ENCODE data around the gene FBXO41. TPM values are rescaled to one million over a fixed set of nuclear protein-coding genes. Genes with fewer than 3 reads are reported as not detected.

Gene FBXO41
- total RNA-seq, 1 experiment from 2014 or later = 4.8 TPM

DNA sequence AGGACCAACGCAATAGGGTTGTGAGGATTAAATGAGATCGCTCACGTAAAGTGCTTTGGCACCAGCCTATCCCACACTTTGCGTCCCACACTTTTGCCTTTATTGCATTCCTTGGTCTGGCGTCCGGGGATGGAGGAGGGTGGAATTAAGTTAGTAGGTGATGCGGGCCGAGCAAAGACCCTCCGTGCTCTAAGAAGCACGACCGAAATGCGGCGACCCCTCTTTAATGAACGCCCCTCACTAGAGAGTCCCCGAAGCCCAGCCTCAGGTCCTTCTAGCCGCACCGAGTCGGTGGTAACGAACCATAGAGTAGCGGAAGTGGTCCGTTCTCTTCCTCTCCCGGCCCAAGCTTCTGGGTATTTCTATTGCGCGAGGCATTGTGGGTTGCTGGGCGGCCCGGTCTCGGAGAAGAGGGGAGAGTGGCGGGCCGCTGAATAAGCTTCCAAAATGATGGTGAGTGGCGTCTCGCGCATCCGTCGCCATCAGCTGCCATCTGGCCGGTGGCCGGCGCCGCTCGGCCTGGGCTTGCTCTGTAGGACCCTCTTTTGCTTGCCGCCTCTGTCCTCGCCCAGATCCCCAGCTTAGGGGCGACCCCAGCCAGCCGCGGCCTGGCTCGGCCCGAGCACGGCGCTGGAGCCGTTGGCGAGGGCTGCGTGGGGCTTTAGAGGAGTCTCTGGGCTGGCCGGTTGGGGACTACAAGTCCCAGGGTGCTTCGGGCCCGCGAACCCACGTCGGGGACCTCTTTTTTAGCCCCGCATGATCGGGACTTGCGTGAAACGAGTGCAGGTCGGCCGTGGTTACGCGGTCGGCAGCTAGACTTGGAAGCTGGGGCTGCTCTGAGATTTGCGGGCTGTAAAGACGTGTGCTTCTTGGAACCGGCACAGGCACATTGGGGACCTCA lies 50.1 kb downstream of the FBXO41 start, which contains the start of gene CCT7:
Gene CCT7, plus strand, starts transcription at position 377 of the 901 bp plus-strand sequence. Its CDS starts 71 bp downstream, at position 448.
- in situ Hi-C loops (cut with HindIII; ENCODE audit: low pct_unique_long_range_greater_than_20kb, low sequenced_read_pairs) = no loop called here
- peak; percentile 94 for DNase-seq (ENCODE audit: low read depth, low spot score)

DNA sequence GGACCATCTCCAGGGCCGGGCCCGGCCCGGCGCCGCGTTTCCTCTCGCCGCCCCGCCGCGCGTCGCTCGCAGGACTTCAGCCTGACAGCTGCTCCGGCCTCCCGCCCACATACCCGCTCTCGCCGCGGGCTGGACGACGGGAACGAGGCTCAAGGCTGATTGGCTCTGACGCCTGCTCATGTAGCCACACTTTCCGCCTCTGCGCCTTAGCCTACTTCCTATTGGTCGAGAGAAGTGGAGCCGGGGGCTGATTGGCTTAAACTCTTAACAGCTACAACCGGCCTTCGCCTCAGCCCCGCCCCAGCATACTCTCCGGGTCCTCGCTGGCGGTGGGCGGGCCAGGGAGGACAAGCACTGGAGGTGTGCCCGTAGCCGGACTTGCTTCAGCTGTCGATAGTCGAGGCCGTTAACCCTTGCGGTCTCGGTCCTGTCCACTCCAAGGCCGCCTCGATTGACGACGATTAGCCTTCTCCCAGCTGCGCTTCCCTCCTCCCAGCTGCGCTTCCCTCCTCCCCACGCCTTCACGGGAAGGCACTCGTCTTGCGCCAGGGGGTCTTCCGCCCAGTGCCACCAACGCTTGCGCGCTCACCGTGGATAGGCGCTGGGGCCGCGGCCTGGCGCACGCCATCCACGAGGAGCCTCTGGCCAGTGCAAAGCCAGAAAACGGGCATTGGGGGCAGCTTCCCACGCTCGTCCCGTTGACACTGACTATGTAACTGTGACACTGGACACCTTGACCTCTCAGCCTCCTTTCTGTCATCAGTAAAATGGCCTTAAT lies 50.9 kb downstream of the FBXO41 start, which contains the start of gene PRADC1:
Gene PRADC1, minus strand, starts transcription at position 86 of the 778 bp plus-strand sequence. Its CDS starts 79 bp downstream, at position 7.
- in situ Hi-C loops (cut with HindIII; ENCODE audit: low pct_unique_long_range_greater_than_20kb, low sequenced_read_pairs) = no loop called here
- DNase-seq (ENCODE audit: low read depth, low spot score) = peak; percentile 100

DNA sequence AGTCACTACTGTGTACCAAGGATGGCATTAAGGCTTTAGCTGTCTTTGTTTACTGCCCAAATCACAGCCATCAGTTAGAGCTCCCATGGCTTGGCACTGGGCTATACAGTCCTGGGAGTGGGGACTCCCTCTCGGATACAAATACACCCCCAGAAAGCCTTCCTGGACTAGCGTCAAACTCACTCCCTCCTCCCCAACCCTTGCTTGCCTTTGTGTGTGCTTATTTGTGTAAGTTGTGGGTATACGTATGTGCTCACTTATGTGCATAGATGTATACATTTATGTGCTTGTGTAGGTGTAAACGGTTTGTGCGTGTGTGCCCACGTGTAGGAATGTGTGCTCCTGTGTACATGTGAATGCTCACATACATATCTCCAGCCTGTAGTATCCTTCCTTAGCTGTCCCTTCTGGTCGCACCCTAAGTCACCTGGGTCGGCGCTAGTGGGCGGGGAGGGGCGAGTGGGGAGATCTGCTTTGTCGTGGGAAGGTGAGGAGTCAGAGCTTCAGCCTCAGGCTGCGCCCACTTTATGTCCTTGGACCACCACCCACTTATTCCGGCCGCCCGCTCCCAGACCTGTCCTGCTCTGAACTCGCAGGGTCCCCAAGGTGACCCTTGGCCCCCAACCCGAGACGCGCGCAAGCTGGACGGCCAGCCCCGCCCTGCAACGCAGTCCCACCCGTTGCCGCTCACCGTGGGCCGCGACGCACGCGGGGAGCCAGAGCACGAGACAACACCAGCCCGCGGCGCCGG lies 51.7 kb downstream of the FBXO41 start:
- DNase-seq (ENCODE audit: low read depth, low spot score) = no peak
- in situ Hi-C loops (cut with HindIII; ENCODE audit: low pct_unique_long_range_greater_than_20kb, low sequenced_read_pairs) = no loop called here

DNA sequence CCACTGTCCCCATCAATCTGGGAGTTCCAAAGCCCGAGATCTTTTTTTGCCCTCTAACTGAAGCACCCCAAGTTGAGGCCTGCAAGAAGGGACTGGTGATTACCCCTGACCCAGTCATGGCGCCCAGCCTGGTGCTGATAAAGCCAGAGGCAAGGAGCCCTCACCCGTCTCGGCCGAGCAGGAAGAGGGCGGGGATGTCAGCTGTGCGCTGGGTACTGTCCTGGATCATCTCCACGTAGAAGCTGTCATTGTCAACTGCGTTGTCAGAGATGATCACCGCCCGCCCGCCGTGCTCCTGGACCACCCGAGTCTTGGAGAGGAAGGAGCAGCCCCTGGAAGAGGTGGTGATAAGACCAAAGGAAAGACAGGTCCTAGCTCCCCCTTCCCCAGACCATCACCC lies 55.6 kb downstream of the FBXO41 start:
- no peak for DNase-seq (ENCODE audit: low read depth, low spot score)
- in situ Hi-C loops (cut with HindIII; ENCODE audit: low pct_unique_long_range_greater_than_20kb, low sequenced_read_pairs) = no loop called here

DNA sequence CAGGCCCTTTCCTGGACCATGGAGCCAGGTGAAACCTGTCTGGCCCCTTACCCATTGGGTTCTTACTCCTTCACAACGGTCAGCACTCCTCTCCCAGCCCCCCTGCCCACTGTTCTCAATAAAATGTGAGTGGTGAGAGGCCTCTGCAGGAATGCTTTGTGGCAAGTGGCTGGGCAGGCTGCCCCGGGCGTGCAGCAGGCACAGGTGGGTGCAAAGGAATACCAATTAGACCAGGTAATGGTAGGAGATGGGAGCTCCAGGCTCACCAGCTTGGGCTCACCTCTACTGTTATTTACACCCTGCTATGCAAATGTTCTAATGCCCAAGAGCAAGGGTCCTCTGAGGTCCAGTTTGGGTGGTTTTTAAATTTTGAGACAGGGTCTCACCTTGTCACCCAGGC lies 57.2 kb downstream of the FBXO41 start:
- in situ Hi-C loops (cut with HindIII; ENCODE audit: low pct_unique_long_range_greater_than_20kb, low sequenced_read_pairs) = no loop called here
- DNase-seq (ENCODE audit: low read depth, low spot score) = no peak

DNA sequence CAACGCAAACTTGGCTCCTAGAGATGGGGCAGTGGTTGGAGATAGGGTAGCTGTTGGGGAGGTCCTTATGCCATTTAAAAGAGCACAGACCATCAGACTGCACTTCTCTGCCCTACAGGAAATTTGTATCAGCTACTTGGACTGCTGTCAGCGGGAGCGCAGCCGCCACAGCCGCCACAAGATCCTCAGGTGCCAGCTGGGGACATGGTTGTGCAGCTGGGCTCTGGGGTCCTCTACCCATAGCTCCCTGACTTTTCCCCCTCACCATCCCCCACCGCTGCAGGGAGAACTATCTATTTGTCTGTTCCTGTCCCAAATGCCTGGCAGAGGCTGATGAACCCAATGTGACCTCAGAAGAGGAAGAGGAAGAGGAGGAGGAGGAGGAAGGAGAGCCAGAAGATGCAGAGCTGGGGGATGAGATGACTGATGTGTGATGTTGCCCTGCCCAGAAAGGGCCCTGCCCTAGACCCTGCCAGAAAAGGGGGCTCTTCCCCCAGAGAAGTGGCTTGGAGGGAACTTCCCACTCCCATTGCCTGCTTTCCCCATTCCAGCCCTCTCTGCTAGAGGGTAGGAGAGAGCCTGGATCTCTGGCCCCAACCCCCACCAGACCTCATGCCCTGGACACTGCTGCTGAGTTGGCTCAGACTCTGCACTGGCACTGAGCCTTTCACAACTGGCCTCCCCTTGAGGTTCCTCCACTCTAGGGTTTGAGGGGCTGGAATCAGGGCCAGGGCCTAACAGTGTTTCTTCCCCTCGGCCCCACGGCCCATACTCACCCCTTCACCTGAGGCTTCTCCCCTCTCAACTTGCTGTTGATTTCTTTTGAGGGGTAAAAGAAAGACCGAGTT lies 58.5 kb downstream of the FBXO41 start:
- in situ Hi-C loops (cut with HindIII; ENCODE audit: low pct_unique_long_range_greater_than_20kb, low sequenced_read_pairs) = no loop called here
- DNase-seq (ENCODE audit: low read depth, low spot score) = no peak

DNA sequence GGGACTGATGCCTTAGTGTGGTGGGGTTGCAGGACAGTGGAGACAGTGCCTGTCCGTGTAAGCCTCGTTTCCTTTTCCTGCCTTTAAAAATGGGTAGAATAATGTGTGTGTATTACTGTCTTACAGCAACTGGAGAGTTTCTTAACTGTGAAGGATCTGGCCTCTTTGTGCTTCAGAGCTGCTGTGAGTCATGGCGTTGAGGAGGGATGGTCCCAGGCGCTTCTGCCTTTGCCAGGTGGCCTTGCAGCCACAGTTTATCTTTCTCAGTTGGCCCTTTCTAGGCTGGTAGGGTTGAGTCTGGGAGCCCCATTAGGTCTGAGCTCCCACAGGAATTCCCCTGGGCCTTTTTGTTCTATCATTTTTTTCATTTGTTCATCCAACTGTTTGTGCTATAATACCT lies 60.5 kb downstream of the FBXO41 start:
- in situ Hi-C loops (cut with HindIII; ENCODE audit: low pct_unique_long_range_greater_than_20kb, low sequenced_read_pairs) = no loop called here
- DNase-seq (ENCODE audit: low read depth, low spot score) = no peak

DNA sequence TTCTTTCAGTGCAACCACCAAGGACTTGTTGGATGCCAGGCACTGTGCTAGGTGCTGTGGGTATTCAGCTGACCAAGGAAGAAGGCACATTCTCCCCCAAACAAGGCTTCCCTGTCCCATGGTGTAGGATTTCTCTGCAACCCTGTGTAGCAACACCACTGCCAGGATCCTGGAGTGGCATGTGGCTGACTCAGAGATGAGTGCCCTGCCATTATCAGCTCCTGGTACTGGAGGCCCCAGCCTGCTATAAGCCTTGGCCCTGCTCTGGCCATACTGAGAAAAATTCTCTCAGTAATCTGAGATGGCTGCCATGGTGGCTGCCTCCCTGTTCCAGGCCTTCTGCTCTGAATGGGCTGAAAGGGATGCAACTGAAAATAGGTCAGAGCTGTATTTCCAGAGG lies 66.0 kb downstream of the FBXO41 start:
- no peak for DNase-seq (ENCODE audit: low read depth, low spot score)
- in situ Hi-C loops (cut with HindIII; ENCODE audit: low pct_unique_long_range_greater_than_20kb, low sequenced_read_pairs) = no loop called here

DNA sequence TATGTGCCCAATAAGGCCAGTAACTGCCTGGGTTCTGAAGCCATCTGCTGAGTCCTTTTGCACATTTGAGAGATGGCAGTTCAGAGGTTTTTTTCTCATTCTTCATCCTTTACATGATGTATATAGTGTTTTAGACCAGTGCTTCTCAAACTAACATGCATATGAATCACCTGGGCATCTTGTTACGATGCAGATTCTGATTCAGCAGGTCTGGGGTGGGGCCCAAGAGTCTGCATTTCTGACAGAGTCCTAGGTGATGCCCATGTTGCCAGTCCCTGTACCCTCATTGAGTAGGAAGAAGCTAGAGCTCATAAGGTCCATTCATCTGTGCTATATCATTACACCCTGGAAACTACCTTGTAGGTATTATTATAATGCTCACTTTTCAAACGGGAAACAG lies 66.5 kb downstream of the FBXO41 start:
- DNase-seq (ENCODE audit: low read depth, low spot score) = no peak
- in situ Hi-C loops (cut with HindIII; ENCODE audit: low pct_unique_long_range_greater_than_20kb, low sequenced_read_pairs) = no loop called here

DNA sequence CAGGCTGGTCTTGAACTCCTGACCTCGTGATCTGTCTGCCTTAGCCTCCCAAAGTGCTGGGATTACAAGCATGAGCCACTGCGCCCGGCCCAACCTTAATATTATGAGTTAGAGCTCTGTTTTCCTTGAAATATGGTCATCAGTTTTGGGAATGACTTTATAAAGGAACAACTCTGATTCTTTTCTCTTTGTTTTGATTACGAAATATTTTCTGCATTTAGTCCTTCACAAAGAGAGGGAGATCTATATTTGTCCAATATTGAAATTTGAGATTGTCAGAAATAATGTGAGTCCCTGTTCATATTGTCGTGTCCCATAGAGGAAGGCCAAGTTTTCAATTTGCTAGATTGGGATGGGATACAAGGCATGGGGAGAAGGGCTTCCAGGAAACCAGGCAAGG lies 67.1 kb downstream of the FBXO41 start:
- no peak for DNase-seq (ENCODE audit: low read depth, low spot score)
- in situ Hi-C loops (cut with HindIII; ENCODE audit: low pct_unique_long_range_greater_than_20kb, low sequenced_read_pairs) = no loop called here

DNA sequence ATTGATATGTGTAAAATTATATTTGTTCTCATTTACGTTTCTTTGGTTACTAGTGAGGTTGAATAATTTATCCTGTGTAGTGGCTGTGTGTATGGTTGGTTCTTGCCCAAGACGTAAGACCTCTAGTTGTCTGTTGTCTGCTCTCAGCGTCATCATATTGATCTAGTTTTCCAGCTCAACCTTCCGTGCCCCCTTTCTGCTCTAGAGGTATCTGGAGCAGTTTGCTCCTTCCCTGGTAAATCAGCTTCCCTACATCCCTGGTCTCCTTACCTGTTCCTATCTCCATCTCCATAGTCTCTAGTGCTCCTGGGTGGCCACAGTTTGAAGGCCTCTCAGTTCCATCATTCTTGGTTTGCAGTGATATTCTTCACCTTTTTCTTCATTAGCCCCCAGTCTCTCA lies 69.0 kb downstream of the FBXO41 start:
- no peak for DNase-seq (ENCODE audit: low read depth, low spot score)
- in situ Hi-C loops (cut with HindIII; ENCODE audit: low pct_unique_long_range_greater_than_20kb, low sequenced_read_pairs) = no loop called here

DNA sequence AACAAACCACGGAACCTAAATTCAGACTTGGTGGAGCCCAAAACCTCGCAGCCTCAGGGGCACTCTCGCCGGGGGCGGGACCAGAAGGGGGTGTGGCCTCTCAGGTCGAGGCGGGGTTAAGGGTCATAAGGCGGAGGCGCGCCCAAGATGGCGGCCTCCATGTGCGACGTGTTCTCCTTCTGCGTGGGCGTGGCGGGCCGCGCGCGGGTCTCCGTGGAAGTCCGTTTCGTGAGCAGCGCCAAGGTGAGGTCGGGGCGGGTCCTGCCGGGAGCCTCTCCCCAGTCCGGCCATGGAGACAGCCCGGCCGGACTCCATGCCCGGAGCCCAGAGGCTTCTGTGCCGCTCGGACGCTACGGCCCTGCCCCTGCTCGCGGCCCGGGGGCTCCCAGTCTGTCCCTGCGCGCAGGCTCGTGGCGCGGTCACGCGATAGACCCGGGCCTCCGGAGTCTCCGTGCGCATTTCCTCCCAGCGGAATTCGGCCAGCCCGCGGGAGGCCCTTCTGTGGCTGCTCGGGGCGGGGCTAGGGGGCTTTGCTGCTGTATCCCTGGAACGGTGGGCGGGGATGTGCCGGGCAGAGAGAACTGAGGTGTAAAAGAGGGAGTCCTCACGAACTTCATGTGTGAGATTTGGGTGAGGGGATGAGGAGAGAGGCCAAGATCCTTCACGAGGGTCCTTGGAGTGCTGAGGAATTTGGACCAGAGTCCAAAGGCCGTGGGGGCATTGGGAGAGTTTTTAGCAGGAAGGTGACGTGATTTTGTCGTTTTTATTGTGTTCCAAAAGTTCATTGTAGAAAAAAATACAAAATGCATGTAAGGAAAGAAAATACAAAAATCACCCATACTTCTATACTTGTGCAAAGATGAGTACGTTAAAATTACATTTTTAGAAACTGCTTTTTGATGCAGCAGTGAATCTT lies 69.9 kb downstream of the FBXO41 start, which contains the start of gene SMYD5:
Gene SMYD5, plus strand, starts transcription at position 126 of the 916 bp plus-strand sequence. Its CDS starts 22 bp downstream, at position 148.
- in situ Hi-C loops (cut with HindIII; ENCODE audit: low pct_unique_long_range_greater_than_20kb, low sequenced_read_pairs) = no loop called here
- peak; percentile 90 for DNase-seq (ENCODE audit: low read depth, low spot score)

DNA sequence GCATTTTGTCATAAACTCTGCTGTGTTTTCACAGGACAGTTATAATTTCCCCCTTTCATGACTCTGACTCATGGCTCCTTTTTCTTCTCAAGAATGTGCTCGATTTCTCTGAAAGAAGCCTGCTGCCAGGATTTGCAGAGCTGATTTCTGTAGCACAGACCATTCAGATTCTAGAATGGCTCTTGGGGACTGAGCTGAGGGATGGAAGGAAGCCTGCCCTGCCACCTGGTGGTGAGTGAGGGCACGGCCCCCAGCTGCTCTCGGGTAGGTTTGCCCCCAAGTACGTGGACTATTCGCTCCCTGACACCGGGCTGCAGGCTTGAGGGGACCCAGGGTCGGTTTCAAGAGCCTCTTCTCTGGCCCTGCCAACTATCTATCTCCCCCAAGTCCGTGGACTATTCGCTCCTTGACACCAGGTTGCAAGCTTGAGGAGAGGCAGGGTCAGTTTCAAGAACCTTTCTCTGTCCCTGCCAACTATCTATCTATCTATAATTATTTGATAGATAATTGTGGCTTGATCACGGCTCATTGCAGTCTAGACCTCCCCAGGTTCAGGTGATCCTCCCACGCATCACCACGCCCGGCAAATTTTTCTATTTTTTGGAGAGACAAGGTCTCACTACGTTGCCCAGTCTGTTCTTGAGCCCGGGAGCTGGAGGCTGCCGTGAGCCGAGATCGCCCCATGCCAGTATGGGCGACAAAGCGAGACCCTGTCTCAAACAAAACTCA lies 71.7 kb downstream of the FBXO41 start:
- in situ Hi-C loops (cut with HindIII; ENCODE audit: low pct_unique_long_range_greater_than_20kb, low sequenced_read_pairs) = no loop called here
- peak; percentile 86 for DNase-seq (ENCODE audit: low read depth, low spot score)

DNA sequence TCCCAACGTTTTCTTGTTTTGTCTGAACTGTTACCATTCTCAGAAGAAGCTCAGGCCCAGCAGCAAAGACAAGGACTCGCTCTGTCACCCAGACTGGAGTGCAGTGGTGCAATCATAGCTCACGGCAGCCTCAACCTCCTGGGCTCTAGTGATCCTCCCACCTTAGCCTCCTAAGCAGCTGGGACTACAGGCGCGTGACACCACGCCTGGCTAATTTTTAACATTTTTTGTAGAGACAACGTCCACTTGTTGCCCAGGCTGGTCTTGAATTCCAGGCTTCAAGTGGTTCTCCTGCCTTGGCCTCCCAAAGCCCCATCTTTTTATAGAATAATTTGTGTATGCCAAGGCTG lies 72.2 kb downstream of the FBXO41 start:
- in situ Hi-C loops (cut with HindIII; ENCODE audit: low pct_unique_long_range_greater_than_20kb, low sequenced_read_pairs) = no loop called here
- no peak for DNase-seq (ENCODE audit: low read depth, low spot score)

DNA sequence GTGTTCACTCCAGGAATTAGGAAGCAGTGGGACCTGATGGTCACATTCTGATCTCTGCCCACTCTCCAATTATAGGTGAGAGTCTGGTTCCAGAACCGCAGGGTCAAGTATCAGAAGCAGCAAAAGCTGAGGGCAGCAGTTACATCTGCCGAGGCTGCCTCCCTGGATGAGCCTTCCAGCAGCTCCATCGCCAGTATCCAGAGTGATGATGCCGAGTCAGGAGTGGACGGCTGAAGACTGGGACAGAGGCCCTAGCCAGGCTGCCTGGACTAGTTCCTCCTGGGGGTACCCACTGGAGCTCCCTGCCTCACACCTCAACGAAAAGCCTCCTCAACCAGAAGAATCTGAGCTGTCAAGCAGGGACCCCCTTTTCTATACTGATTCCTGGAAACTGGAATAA lies 73.6 kb downstream of the FBXO41 start:
- no peak for DNase-seq (ENCODE audit: low read depth, low spot score)
- in situ Hi-C loops (cut with HindIII; ENCODE audit: low pct_unique_long_range_greater_than_20kb, low sequenced_read_pairs) = no loop called here

DNA sequence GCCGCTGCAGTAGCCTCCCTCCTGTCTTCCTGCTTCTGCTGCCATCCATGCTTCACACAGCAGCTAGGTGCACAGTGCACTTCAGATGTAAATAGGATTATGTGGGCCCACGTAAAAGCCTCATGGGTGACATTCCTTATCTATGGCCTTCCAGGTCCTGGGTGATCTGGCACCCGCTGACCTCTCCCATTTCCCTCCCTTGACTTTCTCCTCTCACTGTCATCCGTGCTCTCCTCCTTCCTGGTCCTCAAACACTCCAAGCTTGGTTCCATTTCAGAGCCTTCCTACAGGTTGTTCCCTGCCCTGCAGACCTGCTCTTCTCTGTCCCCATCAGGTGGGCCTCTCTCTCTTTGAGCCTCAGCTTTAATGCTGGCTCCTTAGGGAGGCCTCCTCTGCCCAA lies 74.3 kb downstream of the FBXO41 start:
- no peak for DNase-seq (ENCODE audit: low read depth, low spot score)
- in situ Hi-C loops (cut with HindIII; ENCODE audit: low pct_unique_long_range_greater_than_20kb, low sequenced_read_pairs) = no loop called here

Data from SK-MEL-5 (cell line).